Measurements from ENCODE around the gene POLA2. TPM values are rescaled to one million over a fixed set of nuclear protein-coding genes. Genes with fewer than 3 reads are reported as not detected.

The POLA2 gene
- total and polyA plus RNA-seq, 2 donors (not counting 3 experiments of a cell fraction or from before 2014, with no cell fraction given): 24.0 to 30.0 TPM

DNA sequence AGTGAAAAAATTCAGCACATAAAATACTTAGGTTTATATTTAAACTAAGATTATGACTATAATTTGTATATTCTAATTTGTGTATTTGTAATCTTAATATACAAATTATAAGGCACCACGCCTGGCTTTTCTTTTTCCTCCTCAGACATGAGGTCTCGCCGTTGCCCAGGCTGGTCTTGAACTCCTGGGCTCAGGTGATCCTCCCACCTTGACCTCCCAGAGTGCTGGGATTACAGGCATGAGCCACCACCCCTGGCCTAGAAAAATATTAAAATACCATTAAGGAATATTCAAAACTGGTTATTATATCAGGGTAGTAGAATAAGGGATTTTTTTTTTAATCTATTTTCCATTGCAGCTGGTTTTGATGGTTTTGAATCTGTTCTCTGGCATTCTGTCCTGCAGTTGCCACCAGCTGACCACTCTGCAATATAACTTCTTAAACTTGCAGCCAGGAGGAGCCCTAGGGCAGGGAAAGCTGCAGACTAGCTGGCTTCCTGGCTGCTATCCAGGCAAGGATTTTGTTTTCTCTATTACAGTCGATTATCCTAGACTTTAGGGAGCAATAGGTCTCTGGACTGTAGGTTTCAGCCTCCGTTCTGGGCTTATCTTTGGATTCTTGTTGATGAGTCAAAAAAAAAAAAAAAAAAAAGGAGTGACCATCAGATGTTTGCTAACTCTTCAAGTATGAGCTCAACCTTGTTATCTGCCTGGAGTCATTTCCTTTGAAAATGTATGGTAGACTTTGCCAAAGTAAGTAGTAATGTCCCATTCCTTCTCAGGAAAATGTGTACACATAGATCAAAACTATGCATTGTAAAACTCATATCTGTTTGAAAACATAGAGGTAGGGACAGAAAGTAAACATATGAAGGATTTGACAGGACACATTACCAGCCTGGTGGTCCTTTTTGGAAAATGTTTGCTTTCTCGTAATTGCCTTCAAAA lies 13.2 kb downstream of the POLA2 start:
- Histone ChIP-seq H3K36me3 (ENCODE audit: control insufficient read depth in 2 of 2, extremely low read depth in 1 of 2, insufficient read depth in 2 of 2, low read length in 2 of 2) (peaks cover 3 to 6% of the 10 kb centered on the region in 2 experiments), H3K9me1 (replicated peaks; ENCODE audit: control insufficient read depth, extremely low read depth, insufficient read depth, low read length) (no peaks in the 10 kb centered on the region), H3K9me3 (replicated peaks; ENCODE audit: control insufficient read depth, insufficient read depth, low read length) (no peaks in the 10 kb centered on the region), H3K4me2 (ENCODE audit: insufficient read depth, low read length) (peak overlapping the region; percentile 80), H3K9ac (replicated peaks; ENCODE audit: extremely low read depth, insufficient read depth, low read length) (peak overlapping the region; percentile 54), H3K27ac (ENCODE audit: insufficient read depth, low read depth, low read length) (peak overlapping the region; percentile 92), H3K4me3 (replicated peaks in 1 of 3; ENCODE audit: insufficient read depth in 1 of 3, low read depth in 1 of 3, low read length in 3 of 3) (no peak overlapping the region), H4K20me1 (replicated peaks; ENCODE audit: control insufficient read depth, extremely low read depth, insufficient read depth, low read length) (no peaks in the 10 kb centered on the region), H3K27me3 (ENCODE audit: control insufficient read depth in 2 of 2, insufficient read depth in 2 of 2, low read length in 2 of 2) (no peaks in the 10 kb centered on the region), H2AFZ (ENCODE audit: low read depth, low read length) (no peak overlapping the region), H3K4me1 (ENCODE audit: control insufficient read depth, extremely low read depth, insufficient read depth, low read length) (peaks cover 39% of the 10 kb centered on the region), H3K79me2 (ENCODE audit: control insufficient read depth, insufficient read depth, low read length) (peaks cover 3% of the 10 kb centered on the region)
- ChIA-PET CTCF (interaction anchor here (0.6 to 12.3 kb wide), 31 partner anchors 9 to 1266 kb away, joined by 3 to 625 read pairs (median 6); partner anchors contain the start of genes CDC42EP2, DPF2, POLA2 and TIGD3), POLR2A (interaction anchor here (0.6 to 3.0 kb wide), 14 partner anchors 16 to 1063 kb away, joined by 3 to 65 read pairs (median 4); partner anchors contain the start of genes CDC42EP2 and DPF2)
- FAIRE-seq: peak; percentile 97
- dilution Hi-C loops (cut with MboI; ENCODE audit: extremely low pct_ligation_motif_present, low sequenced_read_pairs) (no loop called here), intact Hi-C loops (cut with micrococcal nuclease) (loop anchor here (1.0 kb wide), 4 partner anchors 15 to 79 kb away; partner anchors contain the start of gene TIGD3)
- DNase-seq (ENCODE audit: low read depth, low spot score): peak; percentile 97
- no TSS peak for BruUV-seq (replicated peaks)
- TF ChIP-seq JUN (IDR thresholded peaks at IDR 0.05; ENCODE audit: borderline replicate concordance, insufficient read depth, insufficient read length, low read depth) (peak; percentile 90), MYC (IDR thresholded peaks at IDR 0.05; ENCODE audit: low read depth, low read length) (no peak), GATA2 (IDR thresholded peaks at IDR 0.05; ENCODE audit: insufficient read depth, insufficient read length, low read depth, low read length) (peak; percentile 96), FOS (IDR thresholded peaks at IDR 0.05; ENCODE audit: borderline replicate concordance, insufficient read depth, low read length) (peak; percentile 90), POLR2A (IDR thresholded peaks at IDR 0.05; ENCODE audit: low read depth, low read length) (peak; percentile 48), EZH2 (IDR thresholded peaks at IDR 0.05; ENCODE audit: borderline replicate concordance, low read depth, low read length, severe bottlenecking) (no peak), POLR2AphosphoS5 (IDR thresholded peaks at IDR 0.05; ENCODE audit: insufficient read depth, low read depth, low read length) (peak; percentile 84)
- TF ChIP-seq, protein P1, sequence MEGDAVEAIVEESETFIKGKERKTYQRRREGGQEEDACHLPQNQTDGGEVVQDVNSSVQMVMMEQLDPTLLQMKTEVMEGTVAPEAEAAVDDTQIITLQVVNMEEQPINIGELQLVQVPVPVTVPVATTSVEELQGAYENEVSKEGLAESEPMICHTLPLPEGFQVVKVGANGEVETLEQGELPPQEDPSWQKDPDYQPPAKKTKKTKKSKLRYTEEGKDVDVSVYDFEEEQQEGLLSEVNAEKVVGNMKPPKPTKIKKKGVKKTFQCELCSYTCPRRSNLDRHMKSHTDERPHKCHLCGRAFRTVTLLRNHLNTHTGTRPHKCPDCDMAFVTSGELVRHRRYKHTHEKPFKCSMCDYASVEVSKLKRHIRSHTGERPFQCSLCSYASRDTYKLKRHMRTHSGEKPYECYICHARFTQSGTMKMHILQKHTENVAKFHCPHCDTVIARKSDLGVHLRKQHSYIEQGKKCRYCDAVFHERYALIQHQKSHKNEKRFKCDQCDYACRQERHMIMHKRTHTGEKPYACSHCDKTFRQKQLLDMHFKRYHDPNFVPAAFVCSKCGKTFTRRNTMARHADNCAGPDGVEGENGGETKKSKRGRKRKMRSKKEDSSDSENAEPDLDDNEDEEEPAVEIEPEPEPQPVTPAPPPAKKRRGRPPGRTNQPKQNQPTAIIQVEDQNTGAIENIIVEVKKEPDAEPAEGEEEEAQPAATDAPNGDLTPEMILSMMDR (IDR thresholded peaks at IDR 0.05; ENCODE audit: extremely low read depth in 1 of 2, insufficient read depth in 1 of 2, low read depth in 1 of 2, low read length in 2 of 2): peak; percentile 60 to 83
- TF ChIP-seq, protein P2, sequence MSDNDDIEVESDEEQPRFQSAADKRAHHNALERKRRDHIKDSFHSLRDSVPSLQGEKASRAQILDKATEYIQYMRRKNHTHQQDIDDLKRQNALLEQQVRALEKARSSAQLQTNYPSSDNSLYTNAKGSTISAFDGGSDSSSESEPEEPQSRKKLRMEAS (IDR thresholded peaks at IDR 0.05; ENCODE audit: insufficient read depth, insufficient read length): no peak

All from endothelial cell of umbilical vein (primary cell).